Breast epithelium (tissue), 4 donors: ENCODE data around the gene CNTNAP2. TPM values are rescaled to one million over a fixed set of nuclear protein-coding genes. Genes with fewer than 3 reads are reported as not detected.

ENCODE experiments used
- DNase-seq, 2 donors: peaks; one replicate each; pipeline ENCODE4 v3.0.0-alpha.2; 2019; ENCODE audit warnings: low spot score in 2 of 2
- H3K27ac ChIP-seq, 2 donors: fragments of 200-600 bp; sonication (generic) in 1 of 2; one replicate each; pipeline ENCODE4 v1.5.1; 2016 to 2019; ENCODE audit warnings: mild to moderate bottlenecking in 1 of 2
- H3K27me3 ChIP-seq, 2 donors: fragments of 200-600 bp; sonication (generic) in 1 of 2; one replicate each; pipeline versions ENCODE4 v1.5.1 to v1.6.0; 2017 to 2019; ENCODE audit warnings: control low read depth in 1 of 2, mild to moderate bottlenecking in 1 of 2
- H3K36me3 ChIP-seq: fragments of 200-600 bp; one replicate; pipeline ENCODE4 v1.5.1; 2019
- H3K4me1 ChIP-seq, 2 donors: fragments of 200-600 bp; sonication (generic); one replicate each; pipeline ENCODE4 v1.5.1; 2016 to 2019; ENCODE audit warnings: control low read depth in 1 of 2
- H3K4me3 ChIP-seq, 3 donors: fragments of 200-600 bp; sonication (generic); 1 replicate in 2 of 3; 2 replicates in 1 of 3; pipeline ENCODE4 v1.5.1; 2016 to 2019; ENCODE audit warnings: mild to moderate bottlenecking in 3 of 3, moderate library complexity in 2 of 3
- H3K9me3 ChIP-seq, 2 donors: fragments of 200-600 bp; sonication (generic) in 1 of 2; one replicate each; pipeline ENCODE4 v1.5.1; 2016 to 2019; ENCODE audit warnings: control low read depth in 1 of 2
- CTCF ChIP-seq, 3 donors: fragments of 450-650 bp; IDR thresholded peaks; one replicate each; pipeline ENCODE4 v1.5.1; 2016 to 2017; ENCODE audit warnings: antibody characterized with exemption in 3 of 3, mild to moderate bottlenecking in 3 of 3, moderate library complexity in 3 of 3
- POLR2A ChIP-seq: fragments of 450-650 bp; IDR thresholded peaks from one replicate; pipeline ENCODE4 v1.6.1; 2016; ENCODE audit warnings: antibody characterized with exemption, mild to moderate bottlenecking, moderate library complexity
- POLR2AphosphoS5 ChIP-seq, 3 donors: sonication (generic); formaldehyde crosslinking; IDR thresholded peaks; one replicate each; pipeline ENCODE4 v1.6.1; 2017; ENCODE audit warnings: antibody characterized with exemption in 3 of 3
- intact Hi-C: fragments of 100-400 bp; cut with DNase I; formaldehyde crosslinking; loops from one replicate; pipeline ENCODE4 v1.15.1; 2023; ENCODE audit warnings: low total_unique reads
- total RNA-seq, 3 donors: library from RNA; depleted of rRNA; stranded (reverse); fragments of >200 nt; gene quantifications; one replicate each; pipeline ENCODE4 v1.1.0, GENCODE V29; 2016

CNTNAP2 gene
- total RNA-seq, 3 donors from 2014 or later, result 0.29 to 0.66 TPM; not detected in 1

- no peak overlapping the region for H3K4me3 ChIP-seq
- no peaks in the 10 kb centered on the region for H3K27me3 ChIP-seq
- no peaks in the 10 kb centered on the region for H3K36me3 ChIP-seq
- no peak overlapping the region for H3K27ac ChIP-seq
- no peaks in the 10 kb centered on the region for H3K4me1 ChIP-seq
- TF ChIP-seq CTCF (IDR thresholded peaks at IDR 0.05), result no peak
- no peak for TF ChIP-seq POLR2AphosphoS5 (IDR thresholded peaks at IDR 0.05)
- no peak for TF ChIP-seq POLR2A
- no peak for DNase-seq
- intact Hi-C loops, result no loop called here
- H3K9me3 ChIP-seq, result no peaks in the 10 kb centered on the region
These were observed 2202.2 kb downstream of the CNTNAP2 start for GRCh38 chr7:148318838-148319237.

GRCh38 chr7:148319316-148319808 is 2202.8 kb downstream of the CNTNAP2 start:
- Histone ChIP-seq H3K4me1 (no peaks in the 10 kb centered on the region), H3K27me3 (no peaks in the 10 kb centered on the region), H3K9me3 (no peaks in the 10 kb centered on the region), H3K27ac (no peak overlapping the region), H3K36me3 (no peaks in the 10 kb centered on the region), H3K4me3 (no peak overlapping the region)
- no peak for TF ChIP-seq CTCF (IDR thresholded peaks at IDR 0.05)
- intact Hi-C loops, result no loop called here
- no peak for DNase-seq

- Histone ChIP-seq H3K9me3 (no peaks in the 10 kb centered on the region), H3K4me3 (no peak overlapping the region), H3K27me3 (no peaks in the 10 kb centered on the region), H3K36me3 (no peaks in the 10 kb centered on the region), H3K27ac (no peak overlapping the region), H3K4me1 (no peaks in the 10 kb centered on the region)
- intact Hi-C loops, result no loop called here
- TF ChIP-seq POLR2A, result no peak
- no peak for TF ChIP-seq CTCF (IDR thresholded peaks at IDR 0.05)
- TF ChIP-seq POLR2AphosphoS5 (IDR thresholded peaks at IDR 0.05), result no peak
- no peak for DNase-seq
These were observed 2208.6 kb downstream of the CNTNAP2 start for GRCh38 chr7:148325208-148325607.

- DNase-seq, result no peak
- Histone ChIP-seq H3K4me1 (no peaks in the 10 kb centered on the region), H3K27me3 (no peaks in the 10 kb centered on the region), H3K36me3 (no peaks in the 10 kb centered on the region), H3K27ac (no peak overlapping the region), H3K9me3 (no peaks in the 10 kb centered on the region), H3K4me3 (no peak overlapping the region)
- intact Hi-C loops, result no loop called here
- no peak for TF ChIP-seq POLR2A
- no peak for TF ChIP-seq POLR2AphosphoS5 (IDR thresholded peaks at IDR 0.05)
- TF ChIP-seq CTCF (IDR thresholded peaks at IDR 0.05), result no peak
These were observed 2210.8 kb downstream of the CNTNAP2 start for GRCh38 chr7:148327379-148327778.

GRCh38 chr7:148328906-148329305 is 2212.3 kb downstream of the CNTNAP2 start:
- Histone ChIP-seq H3K9me3 (no peaks in the 10 kb centered on the region), H3K27ac (no peak overlapping the region), H3K36me3 (no peaks in the 10 kb centered on the region), H3K4me1 (no peaks in the 10 kb centered on the region), H3K4me3 (no peak overlapping the region), H3K27me3 (no peaks in the 10 kb centered on the region)
- no peak for TF ChIP-seq CTCF (IDR thresholded peaks at IDR 0.05)
- intact Hi-C loops, result no loop called here
- DNase-seq, result no peak
